ENCODE measurements around the gene MBNL1.

Gene MBNL1

GRCh38 chr3:152277198-152277597 is 8.5 kb downstream of the MBNL1 start:
- peak in 1 of 3 experiments; percentile 16 for DNase-seq

- no peak for DNase-seq
These were observed 10.2 kb downstream of the MBNL1 start for GRCh38 chr3:152278756-152279427.

- no peak for DNase-seq
These were observed 10.8 kb downstream of the MBNL1 start for GRCh38 chr3:152279479-152279878.

GRCh38 chr3:152280539-152280938 is 11.8 kb downstream of the MBNL1 start:
- no peak for DNase-seq

GRCh38 chr3:152281133-152281713 is 12.5 kb downstream of the MBNL1 start:
- DNase-seq, result no peak

GRCh38 chr3:152282813-152283212 is 14.1 kb downstream of the MBNL1 start:
- DNase-seq, result no peak

- no peak for DNase-seq
These were observed 15.0 kb downstream of the MBNL1 start for GRCh38 chr3:152283492-152284381.

GRCh38 chr3:152284906-152285305 is 16.2 kb downstream of the MBNL1 start:
- DNase-seq, result no peak

- DNase-seq, result no peak
These were observed 16.8 kb downstream of the MBNL1 start for GRCh38 chr3:152285509-152285908.

GRCh38 chr3:152287898-152288576 is 19.3 kb downstream of the MBNL1 start:
- DNase-seq, result no peak

- no peak for DNase-seq
These were observed 20.0 kb downstream of the MBNL1 start for GRCh38 chr3:152288681-152289080.

- DNase-seq, result no peak
These were observed 21.0 kb downstream of the MBNL1 start for GRCh38 chr3:152289708-152290107.

GRCh38 chr3:152290374-152290773 is 21.6 kb downstream of the MBNL1 start:
- no peak for DNase-seq

- no peak for DNase-seq
These were observed 22.5 kb downstream of the MBNL1 start for GRCh38 chr3:152291238-152291637.

- DNase-seq, result no peak
These were observed 22.9 kb downstream of the MBNL1 start for GRCh38 chr3:152291649-152292066.

- DNase-seq, result no peak
These were observed 23.6 kb downstream of the MBNL1 start for GRCh38 chr3:152292366-152292765.

- DNase-seq, result no peak
These were observed 24.7 kb downstream of the MBNL1 start for GRCh38 chr3:152293347-152294006.

GRCh38 chr3:152295344-152295743 is 26.6 kb downstream of the MBNL1 start:
- DNase-seq, result no peak

- no peak for DNase-seq
These were observed 27.1 kb downstream of the MBNL1 start for GRCh38 chr3:152295806-152296205.

- DNase-seq, result no peak
These were observed 27.7 kb downstream of the MBNL1 start for GRCh38 chr3:152296382-152296781.

GRCh38 chr3:152296971-152297370 is 28.2 kb downstream of the MBNL1 start:
- DNase-seq, result no peak

- DNase-seq, result peak; percentile 58 to 94 (median 80)
These were observed 29.9 kb downstream of the MBNL1 start for GRCh38 chr3:152298393-152299248.

All from NCI-H1417 (cell line).